BLaER1 treated with 17β-estradiol and CSF1 and Interleukin-3, amounts not matched to agents 10 nM and 100 nM (cell line): ENCODE results near the gene RERE.

Experiments used
- H3K27ac ChIP-seq, 11 experiments: shearing (Covaris generic); formaldehyde crosslinking; 2 replicates each; pipeline ENCODE4 v1.8.1; 2022
- H3K27me3 ChIP-seq, 11 experiments: shearing (Covaris generic); formaldehyde crosslinking; 2 replicates each; pipeline ENCODE4 v1.8.1; 2022
- H3K36me3 ChIP-seq, 11 experiments: shearing (Covaris generic); formaldehyde crosslinking; 2 replicates each; pipeline ENCODE4 v1.8.1; 2022
- H3K4me1 ChIP-seq, 10 experiments: shearing (Covaris generic); formaldehyde crosslinking; 2 replicates each; pipeline ENCODE4 v1.8.1; 2022
- H3K4me2 ChIP-seq, 11 experiments: shearing (Covaris generic); formaldehyde crosslinking; 2 replicates each; pipeline ENCODE4 v1.8.1; 2022
- H3K4me3 ChIP-seq, 10 experiments: shearing (Covaris generic); formaldehyde crosslinking; 2 replicates each; pipeline ENCODE4 v1.8.1; 2022
- H3K9ac ChIP-seq, 11 experiments: shearing (Covaris generic); formaldehyde crosslinking; 2 replicates each; pipeline ENCODE4 v1.8.1; 2022
- H3K9me3 ChIP-seq, 11 experiments: shearing (Covaris generic); formaldehyde crosslinking; replicated peaks in 1 of 11; 2 replicates each; pipeline ENCODE4 v1.8.1; 2022
- H4K20me1 ChIP-seq, 11 experiments: shearing (Covaris generic); formaldehyde crosslinking; 2 replicates each; pipeline ENCODE4 v1.8.1; 2022
- Cebpa-rat ChIP-seq, 11 experiments: shearing (Covaris generic); IDR thresholded peaks; 2 replicates each; pipeline ENCODE4 v1.8.1; 2022

RERE gene

DNA sequence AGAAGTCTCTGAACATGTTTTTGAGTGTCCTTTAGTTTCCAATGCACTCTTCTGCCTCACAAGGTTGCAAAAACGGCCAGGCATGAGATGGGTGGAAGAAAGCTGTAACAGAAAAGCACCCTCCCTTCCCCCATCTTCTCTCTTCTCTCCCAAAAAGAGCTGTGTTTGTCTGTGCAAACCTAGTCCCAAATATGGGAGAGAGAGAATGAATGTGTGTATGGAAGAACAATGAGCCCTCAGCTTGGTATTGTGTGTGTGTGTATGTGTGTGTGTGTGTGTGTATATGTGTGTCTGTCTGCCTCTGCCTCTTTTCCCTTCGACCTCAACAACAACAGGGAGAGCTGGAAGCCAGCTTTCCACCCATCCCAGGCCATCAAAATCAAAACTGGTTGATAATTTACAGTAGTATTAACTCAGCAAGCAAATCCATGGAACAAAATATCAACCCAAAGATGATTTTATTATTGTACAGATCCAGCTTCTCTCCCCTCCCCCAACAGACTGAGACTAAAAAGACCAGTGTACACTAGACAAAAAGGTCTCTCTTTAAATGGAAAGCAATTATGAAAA is 1.8 kb downstream of the RERE start:
- Histone ChIP-seq H3K4me3 (peak overlapping the region; percentile 73 to 90 (median 85)), H3K27me3 (no peaks in the 10 kb centered on the region), H3K27ac (peak overlapping the region; percentile 87 to 97 (median 91); a peak in 21 of 22 replicates)

DNA sequence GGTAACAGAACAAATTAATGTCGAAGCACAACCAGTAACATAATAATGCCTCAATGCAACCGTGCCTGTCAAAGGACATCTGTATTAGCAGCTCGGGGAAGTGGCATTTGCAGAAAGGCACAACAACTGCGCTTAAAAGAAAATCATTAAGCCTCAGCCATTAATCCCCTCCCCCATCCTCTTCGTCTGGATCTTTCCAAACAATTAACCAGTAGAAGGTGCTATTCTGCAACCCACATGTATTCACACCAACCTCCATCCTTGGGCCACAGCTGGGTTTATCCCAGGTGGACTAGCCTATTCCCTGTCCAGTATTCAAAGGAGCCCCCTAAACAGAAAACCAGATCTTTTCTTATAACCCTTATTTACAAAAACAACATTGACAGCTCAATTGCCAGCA is 2.6 kb downstream of the RERE start:
- Histone ChIP-seq H3K27ac (peak overlapping the region in 7 of 11 experiments; percentile 89 to 97 (median 92); a peak in 7 of 22 replicates), H4K20me1 (peaks cover 15 to 59% (median 33%) of the 10 kb centered on the region in 11 experiments; a peak in 15 of 22 replicates), H3K4me1 (peaks cover 33 to 56% (median 45%) of the 10 kb centered on the region in 10 experiments), H3K4me3 (peak overlapping the region in 9 of 10 experiments; percentile 73 to 90 (median 84); a peak in 11 of 20 replicates), H3K4me2 (peak overlapping the region; percentile 67 to 98 (median 93)), H3K27me3 (no peaks in the 10 kb centered on the region), H3K9ac (peak overlapping the region in 10 of 11 experiments; percentile 9 to 97 (median 93); a peak in 14 of 22 replicates), H3K36me3 (peaks cover 0 to 4% (median 0%) of the 10 kb centered on the region in 11 experiments; a peak in 1 of 22 replicates), H3K9me3 (no peaks in the 10 kb centered on the region)
- TF ChIP-seq Cebpa-rat (IDR thresholded peaks at IDR 0.05), result no peak

More for the DNA sequence above, 1.8 kb downstream of the RERE start:
- no peak for TF ChIP-seq Cebpa-rat (IDR thresholded peaks at IDR 0.05)
- peaks cover 14 to 51% (median 28%) of the 10 kb centered on the region in 11 experiments; a peak in 15 of 22 replicates for H4K20me1 ChIP-seq
- H3K4me2 ChIP-seq, result peak overlapping the region; percentile 67 to 98 (median 93)
- no peaks in the 10 kb centered on the region for H3K9me3 ChIP-seq
- H3K9ac ChIP-seq, result peak overlapping the region; percentile 91 to 97 (median 94); a peak in 21 of 22 replicates
- peaks cover 33 to 56% (median 45%) of the 10 kb centered on the region in 10 experiments for H3K4me1 ChIP-seq
- H3K36me3 ChIP-seq, result 0 out of 22 replicates have a peak, but pooled peaks cover 0 to 4% (median 0%) of the 10 kb centered on the region in 11 experiments

GRCh38 chr1:8813991-8814390 is 3.4 kb downstream of the RERE start:
- TF ChIP-seq Cebpa-rat (IDR thresholded peaks at IDR 0.05), result no peak
- H4K20me1 ChIP-seq, result peaks cover 15 to 61% (median 33%) of the 10 kb centered on the region in 11 experiments; a peak in 15 of 22 replicates
- H3K27me3 ChIP-seq, result no peaks in the 10 kb centered on the region
- peaks cover 0 to 4% (median 0%) of the 10 kb centered on the region in 11 experiments; a peak in 1 of 22 replicates for H3K36me3 ChIP-seq
- H3K4me3 ChIP-seq, result no peak overlapping the region
- 0 out of 22 replicates have a peak overlapping the region, but pooled peaks of 5 of the 11 experiments have one; percentile 2 to 91 (median 22) for H3K27ac ChIP-seq
- no peaks in the 10 kb centered on the region for H3K9me3 ChIP-seq
- peak overlapping the region in 5 of 11 experiments; percentile 21 to 97 (median 42); a peak in 5 of 22 replicates for H3K9ac ChIP-seq
- peak overlapping the region; percentile 67 to 98 (median 93); a peak in 19 of 22 replicates for H3K4me2 ChIP-seq
- H3K4me1 ChIP-seq, result peaks cover 33 to 61% (median 43%) of the 10 kb centered on the region in 10 experiments

GRCh38 chr1:8813016-8813763 is 4.2 kb downstream of the RERE start:
- H3K9ac ChIP-seq, result no peak overlapping the region
- peaks cover 15 to 61% (median 33%) of the 10 kb centered on the region in 11 experiments; a peak in 15 of 22 replicates for H4K20me1 ChIP-seq
- peaks cover 25 to 61% (median 39%) of the 10 kb centered on the region in 10 experiments for H3K4me1 ChIP-seq
- H3K27ac ChIP-seq, result no peak overlapping the region
- H3K4me3 ChIP-seq, result no peak overlapping the region
- peak overlapping the region in 10 of 11 experiments; percentile 10 to 96 (median 90); a peak in 15 of 22 replicates for H3K4me2 ChIP-seq
- TF ChIP-seq Cebpa-rat (IDR thresholded peaks at IDR 0.05), result no peak
- H3K36me3 ChIP-seq, result peaks cover 0 to 4% (median 0%) of the 10 kb centered on the region in 11 experiments; a peak in 2 of 22 replicates
- H3K9me3 ChIP-seq, result no peaks in the 10 kb centered on the region
- no peaks in the 10 kb centered on the region for H3K27me3 ChIP-seq

GRCh38 chr1:8812081-8812480 is 5.4 kb downstream of the RERE start:
- H3K9ac ChIP-seq, result no peak overlapping the region
- peaks cover 24 to 69% (median 40%) of the 10 kb centered on the region in 10 experiments for H3K4me1 ChIP-seq
- peak overlapping the region in 2 of 11 experiments; percentile 10 to 26; a peak in 3 of 22 replicates for H3K4me2 ChIP-seq
- no peak overlapping the region for H3K4me3 ChIP-seq
- H3K27ac ChIP-seq, result no peak overlapping the region
- peaks cover 15 to 69% (median 41%) of the 10 kb centered on the region in 11 experiments; a peak in 16 of 22 replicates for H4K20me1 ChIP-seq
- no peaks in the 10 kb centered on the region for H3K27me3 ChIP-seq
- no peaks in the 10 kb centered on the region for H3K9me3 ChIP-seq
- TF ChIP-seq Cebpa-rat (IDR thresholded peaks at IDR 0.05), result no peak
- H3K36me3 ChIP-seq, result peaks cover 0 to 5% (median 0%) of the 10 kb centered on the region in 11 experiments; a peak in 3 of 22 replicates

- Histone ChIP-seq H3K27me3 (no peaks in the 10 kb centered on the region), H3K27ac (no peak overlapping the region), H3K4me2 (peak overlapping the region in 2 of 11 experiments; percentile 19 to 26; a peak in 2 of 22 replicates), H3K9ac (no peak overlapping the region), H4K20me1 (peaks cover 15 to 74% (median 46%) of the 10 kb centered on the region in 11 experiments; a peak in 16 of 22 replicates), H3K4me3 (no peak overlapping the region), H3K36me3 (peaks cover 0 to 14% (median 0%) of the 10 kb centered on the region in 11 experiments; a peak in 5 of 22 replicates), H3K9me3 (no peaks in the 10 kb centered on the region), H3K4me1 (peaks cover 24 to 71% (median 40%) of the 10 kb centered on the region in 10 experiments)
- TF ChIP-seq Cebpa-rat (IDR thresholded peaks at IDR 0.05), result no peak
Measured at GRCh38 chr1:8810987-8811386, 6.5 kb downstream of the RERE start.

- no peak for TF ChIP-seq Cebpa-rat (IDR thresholded peaks at IDR 0.05)
- H3K27ac ChIP-seq, result no peak overlapping the region
- H3K4me1 ChIP-seq, result peaks cover 13 to 59% (median 26%) of the 10 kb centered on the region in 10 experiments
- H4K20me1 ChIP-seq, result peaks cover 15 to 72% (median 47%) of the 10 kb centered on the region in 11 experiments; a peak in 18 of 22 replicates
- no peaks in the 10 kb centered on the region for H3K9me3 ChIP-seq
- H3K36me3 ChIP-seq, result peaks cover 0 to 14% (median 0%) of the 10 kb centered on the region in 11 experiments; a peak in 6 of 22 replicates
- H3K4me3 ChIP-seq, result no peak overlapping the region
- no peaks in the 10 kb centered on the region for H3K27me3 ChIP-seq
- H3K9ac ChIP-seq, result no peak overlapping the region
- no peak overlapping the region for H3K4me2 ChIP-seq
Measured at GRCh38 chr1:8809342-8809736, 8.1 kb downstream of the RERE start.

- H3K4me3 ChIP-seq, result no peak overlapping the region
Measured at GRCh38 chr1:8807004-8807403, 10.4 kb downstream of the RERE start.

More at GRCh38 chr1:8807004-8807403, 10.4 kb downstream of the RERE start:
- peaks cover 0 to 40% (median 13%) of the 10 kb centered on the region in 10 experiments; a peak in 11 of 20 replicates for H3K4me1 ChIP-seq
- no peak overlapping the region for H3K9ac ChIP-seq
- TF ChIP-seq Cebpa-rat (IDR thresholded peaks at IDR 0.05), result no peak
- H3K27ac ChIP-seq, result no peak overlapping the region
- no peaks in the 10 kb centered on the region for H3K27me3 ChIP-seq
- H4K20me1 ChIP-seq, result peaks cover 11 to 70% (median 37%) of the 10 kb centered on the region in 11 experiments; a peak in 18 of 22 replicates
- peaks cover 0 to 21% (median 0%) of the 10 kb centered on the region in 11 experiments; a peak in 8 of 22 replicates for H3K36me3 ChIP-seq
- peak overlapping the region in 2 of 11 experiments; percentile 9 to 46; a peak in 1 of 22 replicates for H3K4me2 ChIP-seq
- H3K9me3 ChIP-seq, result no peaks in the 10 kb centered on the region
